Heart left ventricle (tissue), 16 donors: ENCODE measurements around the gene TCHP. TPM values are rescaled to one million over a fixed set of nuclear protein-coding genes. Genes with fewer than 3 reads are reported as not detected.

Source experiments
- ATAC-seq, 4 donors: fragments of 200-7000 bp; cut with Tn5 transposase; one replicate each; pipeline ENCODE4 v1.9.1; 2020 to 2022; ENCODE audit warnings: moderate library complexity in 4 of 4, mild to moderate bottlenecking in 3 of 4, moderate number of reproducible peaks in 1 of 4
- DNase-seq, 5 donors: peaks; one replicate each; pipeline ENCODE4 v3.0.0-alpha.2; 2020
- H3K27ac ChIP-seq, 12 donors: fragments of 200-600 bp; sonication (generic) in 4 of 12; one replicate each; pipeline versions ENCODE4 v1.5.0 to v1.8.0; 2016 to 2022; ENCODE audit warnings: mild to moderate bottlenecking in 2 of 12
- H3K27me3 ChIP-seq, 9 donors: fragments of 200-600 bp; sonication (generic) in 2 of 9; one replicate each; pipeline versions ENCODE4 v1.5.1 to v1.8.0; 2016 to 2022; ENCODE audit warnings: mild to moderate bottlenecking in 3 of 9
- H3K36me3 ChIP-seq, 9 donors: fragments of 200-600 bp; sonication (generic) in 2 of 9; one replicate each; pipeline versions ENCODE4 v1.5.0 to v1.8.0; 2018 to 2022; ENCODE audit warnings: mild to moderate bottlenecking in 2 of 9
- H3K4me1 ChIP-seq, 12 donors: fragments of 200-600 bp; sonication (generic) in 4 of 12; one replicate each; pipeline versions ENCODE4 v1.5.0 to v1.8.0; 2016 to 2022; ENCODE audit warnings: mild to moderate bottlenecking in 3 of 12
- H3K4me3 ChIP-seq, 12 donors: fragments of 200-600 bp; sonication (generic) in 4 of 12; one replicate each; pipeline versions ENCODE4 v1.5.0 to v1.8.0; 2017 to 2022; ENCODE audit warnings: mild to moderate bottlenecking in 9 of 12, moderate library complexity in 4 of 12
- H3K9me3 ChIP-seq, 12 donors: fragments of 200-600 bp; sonication (generic) in 4 of 12; one replicate each; pipeline versions ENCODE4 v1.5.0 to v1.8.0; 2016 to 2022; ENCODE audit warnings: mild to moderate bottlenecking in 1 of 12
- POLR2A ChIP-seq, 2 donors: fragments of 450-650 bp; IDR thresholded peaks; one replicate each; pipeline ENCODE4 v1.6.1; 2017; ENCODE audit warnings: antibody characterized with exemption in 2 of 2, mild to moderate bottlenecking in 2 of 2, moderate library complexity in 2 of 2
- WGBS, 4 donors: extraction: QIAGEN DNeasy Blood & Tissue Kit in 2 of 4; methylation state at CpG; one replicate each; pipeline versions ENCODE4 v1.1.5 to v1.1.7; 2013 to 2018; 5-methylcytosine and 5-hydroxymethylcytosine counted together
- intact Hi-C, 10 donors: fragments of 100-400 bp; cut with DNase I; formaldehyde crosslinking; loops; one replicate each; pipeline versions ENCODE4 v1.11.1 to v1.14.2; 2022
- polyA plus RNA-seq, 2 donors: library from polyadenylated mRNA; stranded (reverse); fragments of 200-250 nt; gene quantifications; one replicate each; pipeline ENCODE4 v1.2.3, GENCODE V29; 2013
- total RNA-seq, 9 donors: library from RNA; depleted of rRNA in 2 of 9; stranded (reverse); fragments of >200 nt in 2 of 9; fragmentation: NEBNext Ultra II Directional in 3 of 9; extraction: Animal tissue kit (Norgen Biotek cat#: 25700) in 3 of 9; gene quantifications; one replicate each; pipeline versions ENCODE4 v1.1.0 to v1.2.4, GENCODE V29; 2016 to 2023
- TF ChIP-seq, protein P1 (sequence below), 12 donors: fragments of 200-600 bp; sonication (generic) in 4 of 12; IDR thresholded peaks; one replicate each; pipeline versions ENCODE4 v1.5.0 to v1.8.0; 2018 to 2022; ENCODE audit warnings: antibody characterized with exemption in 12 of 12, mild to moderate bottlenecking in 5 of 12
- donor health status: ischemic (EF 13 %, LVEDD 7.1; RV severe dilation, severe dysfunction).
- donor health status: healthy with polysubstance abuse.
- donor health status: DM: no; HTN: yes; CAD: no.
- donor health status: DM: no; HTN: no; CAD: no.
- donor health status: ischemic (EF 25% LVEDD 6.9; RV normal size, moderate dysfunction).
- donor health status: ischemic (EF 25% LVEDD 5.7; RV mildly dilated, moderate dysfunction).
- donor health status: healthy.
- donor health status: DM: yes; HTN: yes; CAD: no.
- donor health status: ischemic (EF 35%, LVEDD 5.7; RV mildly dilated, moderate dysfunction).
- donor health status: nonischemic (EF 11% LVEDD 7.7; RV severe dilation, severe dysfunction).
- donor health status: DM: yes; HTN: yes; CAD: no.
- donor health status: PGD.
- donor health status: ischemic (EF 29% LVEDD 5.4; RV normal size, mild dysfunction).
- donor health status: nonischemic (EF 23%, LVEDD 6.1; RV moderate dilation, normal function).

Gene TCHP
- total and polyA plus RNA-seq, 11 donors = 7.4 to 11.7 (median 10.1) TPM

DNA sequence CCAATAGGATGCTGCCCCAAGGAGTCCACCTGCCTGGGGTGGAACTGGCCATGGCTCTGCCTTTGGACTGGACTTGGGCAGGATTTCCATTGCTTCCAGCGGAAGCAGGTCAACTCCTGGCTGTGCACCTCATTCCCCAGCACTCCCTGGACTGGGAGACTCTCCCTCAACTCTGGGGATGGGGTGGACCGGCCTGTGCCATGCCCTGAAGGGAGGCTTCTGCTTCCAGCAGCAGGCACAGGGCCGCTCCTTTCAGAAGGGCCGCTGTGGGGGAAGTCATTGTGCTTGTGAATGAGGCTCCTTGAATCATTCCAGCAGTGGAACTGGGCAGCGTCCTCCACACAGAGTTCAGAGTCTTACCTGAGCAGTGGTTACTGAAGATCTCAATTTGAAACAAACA is 23.0 kb downstream of the TCHP start:
- ATAC-seq (no peak), DNase-seq (no peak)
- intact Hi-C loops = no loop called here
- Histone ChIP-seq H3K27me3 (no peaks in the 10 kb centered on the region), H3K36me3 (peaks cover 0 to 85% (median 57%) of the 10 kb centered on the region in 9 donors), H3K9me3 (no peaks in the 10 kb centered on the region), H3K4me1 (peaks cover 0 to 4% (median 0%) of the 10 kb centered on the region in 12 donors), H3K4me3 (no peak overlapping the region), H3K27ac (no peak overlapping the region)
- 92 to 100% (median 95%) methylated on average over 3 to 5 of the region's 5 CpGs for WGBS, 4 donors
- no peak for TF ChIP-seq POLR2A (IDR thresholded peaks at IDR 0.05)
- TF ChIP-seq, protein P1, sequence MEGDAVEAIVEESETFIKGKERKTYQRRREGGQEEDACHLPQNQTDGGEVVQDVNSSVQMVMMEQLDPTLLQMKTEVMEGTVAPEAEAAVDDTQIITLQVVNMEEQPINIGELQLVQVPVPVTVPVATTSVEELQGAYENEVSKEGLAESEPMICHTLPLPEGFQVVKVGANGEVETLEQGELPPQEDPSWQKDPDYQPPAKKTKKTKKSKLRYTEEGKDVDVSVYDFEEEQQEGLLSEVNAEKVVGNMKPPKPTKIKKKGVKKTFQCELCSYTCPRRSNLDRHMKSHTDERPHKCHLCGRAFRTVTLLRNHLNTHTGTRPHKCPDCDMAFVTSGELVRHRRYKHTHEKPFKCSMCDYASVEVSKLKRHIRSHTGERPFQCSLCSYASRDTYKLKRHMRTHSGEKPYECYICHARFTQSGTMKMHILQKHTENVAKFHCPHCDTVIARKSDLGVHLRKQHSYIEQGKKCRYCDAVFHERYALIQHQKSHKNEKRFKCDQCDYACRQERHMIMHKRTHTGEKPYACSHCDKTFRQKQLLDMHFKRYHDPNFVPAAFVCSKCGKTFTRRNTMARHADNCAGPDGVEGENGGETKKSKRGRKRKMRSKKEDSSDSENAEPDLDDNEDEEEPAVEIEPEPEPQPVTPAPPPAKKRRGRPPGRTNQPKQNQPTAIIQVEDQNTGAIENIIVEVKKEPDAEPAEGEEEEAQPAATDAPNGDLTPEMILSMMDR (IDR thresholded peaks at IDR 0.05) = no peak

DNA sequence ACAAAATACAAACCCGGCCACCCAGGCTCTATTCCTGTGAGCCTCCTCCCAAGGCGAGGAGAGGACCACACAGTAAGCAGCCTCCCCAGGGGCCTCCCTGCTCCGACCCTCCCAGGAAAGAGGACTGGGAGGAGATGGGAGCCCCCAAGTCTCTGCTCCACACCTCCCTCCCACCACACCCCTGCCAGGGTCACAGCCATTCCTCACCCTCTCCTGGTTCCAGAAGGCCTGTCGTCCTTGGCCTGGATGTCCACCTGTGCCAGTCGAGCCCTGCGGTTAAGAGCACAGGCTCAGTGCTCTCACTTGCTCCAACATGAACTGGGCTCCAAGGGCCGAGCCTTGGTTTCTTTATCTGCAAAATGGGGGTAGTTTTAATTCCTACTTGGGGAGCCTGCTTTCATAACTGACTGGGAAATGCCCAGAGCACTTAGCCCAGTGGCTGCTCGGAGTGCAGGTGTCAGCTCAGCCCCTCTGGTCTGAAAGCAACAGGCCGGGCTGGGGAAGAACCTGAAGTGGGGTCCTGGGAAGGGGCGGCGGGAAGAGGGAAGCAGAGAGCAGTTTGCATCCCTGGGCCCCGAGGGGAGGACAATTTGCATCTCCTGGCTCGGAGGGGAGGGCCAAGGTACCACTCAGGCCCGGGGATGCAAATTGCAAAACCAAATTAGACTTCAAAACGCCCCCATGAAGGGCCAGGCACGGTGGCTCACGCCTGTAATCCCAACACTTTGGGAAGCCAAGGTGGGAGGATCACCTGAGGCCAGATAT is 23.6 kb downstream of the TCHP start:
- H3K36me3 ChIP-seq = peaks cover 0 to 85% (median 53%) of the 10 kb centered on the region in 9 donors

DNA sequence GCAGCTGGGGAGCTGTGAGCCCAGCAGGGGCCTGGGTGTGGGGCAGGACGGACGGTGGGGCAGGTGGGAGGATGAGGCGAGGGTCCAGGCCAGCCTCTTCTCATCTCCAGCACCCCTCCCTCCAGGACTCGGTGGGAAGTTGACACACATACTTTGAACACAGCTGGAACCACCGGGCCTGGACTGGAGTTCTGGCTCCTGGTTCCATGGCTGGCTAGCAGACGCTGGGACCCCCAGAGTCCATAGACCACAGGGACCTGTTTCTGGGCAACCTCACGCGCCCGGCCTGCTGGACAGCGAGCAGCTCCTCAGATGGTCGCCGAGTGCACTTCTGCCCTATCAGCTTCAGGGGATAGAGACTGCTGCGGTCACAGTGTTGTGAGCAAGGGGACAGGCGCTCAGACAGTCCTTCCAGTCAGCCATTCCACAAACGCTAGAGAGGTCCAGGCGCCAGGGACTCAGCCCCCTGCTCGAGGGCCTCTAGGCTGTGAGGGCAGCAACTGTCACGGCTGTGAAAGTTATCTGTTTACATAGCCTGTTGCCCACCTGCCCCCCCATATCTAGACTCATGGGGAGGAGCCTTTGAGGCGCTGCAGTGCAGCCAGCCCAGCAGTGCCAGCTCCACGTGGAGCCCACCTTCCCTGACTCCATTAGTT is 25.2 kb downstream of the TCHP start:
- DNase-seq = no peak
- Histone ChIP-seq H3K27me3 (no peaks in the 10 kb centered on the region), H3K4me1 (peaks cover 0 to 7% (median 0%) of the 10 kb centered on the region in 12 donors), H3K36me3 (peaks cover 0 to 84% (median 50%) of the 10 kb centered on the region in 9 donors), H3K4me3 (no peak overlapping the region), H3K27ac (no peak overlapping the region), H3K9me3 (no peaks in the 10 kb centered on the region)
- WGBS, 4 donors = 67 to 76% (median 73%) methylated on average over 14 to 20 of the region's 20 CpGs
- no peak for TF ChIP-seq POLR2A (IDR thresholded peaks at IDR 0.05)
- TF ChIP-seq, protein P1 (IDR thresholded peaks at IDR 0.05) = no peak
- ATAC-seq = no peak
- intact Hi-C loops = no loop called here

More for the DNA sequence above, 23.6 kb downstream of the TCHP start:
- 81 to 85% (median 82%) methylated on average over 16 to 17 of the region's 17 CpGs for WGBS, 4 donors
- no peak overlapping the region for H3K27ac ChIP-seq
- no peaks in the 10 kb centered on the region for H3K9me3 ChIP-seq
- H3K4me1 ChIP-seq = peaks cover 0 to 7% (median 0%) of the 10 kb centered on the region in 12 donors
- H3K27me3 ChIP-seq = no peaks in the 10 kb centered on the region
- ATAC-seq (no peak), DNase-seq (no peak)
- H3K4me3 ChIP-seq = no peak overlapping the region
- no peak for TF ChIP-seq POLR2A (IDR thresholded peaks at IDR 0.05)
- TF ChIP-seq, protein P1 (IDR thresholded peaks at IDR 0.05) = no peak
- intact Hi-C loops = no loop called here

DNA sequence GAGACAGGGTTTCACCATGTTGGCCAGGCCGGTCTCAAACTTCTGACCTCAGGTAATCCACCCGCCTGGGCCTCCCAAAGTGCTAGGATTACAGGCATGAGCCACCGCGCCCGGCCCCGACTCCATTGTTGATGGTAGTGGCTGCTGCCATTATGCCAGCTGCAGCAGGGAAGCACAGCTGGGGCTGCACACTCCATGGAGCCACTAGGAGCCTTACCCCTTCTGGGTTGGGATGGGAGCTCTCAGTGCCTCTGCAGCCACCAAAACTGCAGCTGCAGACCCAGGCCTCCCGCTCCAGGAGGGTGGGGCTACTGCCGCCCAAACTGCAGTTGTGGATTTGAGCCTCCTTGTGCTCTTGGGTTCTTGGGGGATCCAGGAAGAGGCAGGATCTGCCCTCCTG is 25.9 kb downstream of the TCHP start:
- TF ChIP-seq, protein P1 (IDR thresholded peaks at IDR 0.05) = no peak
- TF ChIP-seq POLR2A (IDR thresholded peaks at IDR 0.05) = no peak
- ATAC-seq = no peak
- H3K27me3 ChIP-seq = no peaks in the 10 kb centered on the region
- peaks cover 0 to 7% (median 0%) of the 10 kb centered on the region in 12 donors for H3K4me1 ChIP-seq
- peaks cover 0 to 84% (median 50%) of the 10 kb centered on the region in 9 donors for H3K36me3 ChIP-seq
- H3K27ac ChIP-seq = no peak overlapping the region
- 91 to 100% (median 97%) methylated on average over 2 to 8 of the region's 8 CpGs for WGBS, 4 donors
- intact Hi-C loops = no loop called here
- no peak overlapping the region for H3K4me3 ChIP-seq
- DNase-seq = no peak
- H3K9me3 ChIP-seq = no peaks in the 10 kb centered on the region
